Peyer's patch (tissue), 4 donors: Measurements from ENCODE around the gene TNFRSF21. TPM values are rescaled to one million over a fixed set of nuclear protein-coding genes. Genes with fewer than 3 reads are reported as not detected.

ENCODE experiments used
- DNase-seq, 3 donors: peaks; one replicate each; pipeline ENCODE4 v3.0.0-alpha.2; 2017 to 2019
- H3K27ac ChIP-seq, 4 donors: fragments of 200-600 bp; sonication (generic); one replicate each; pipeline ENCODE4 v1.5.1; 2016 to 2019
- H3K27me3 ChIP-seq, 2 donors: fragments of 200-600 bp; sonication (generic); one replicate each; pipeline ENCODE4 v1.5.1; 2019
- H3K36me3 ChIP-seq, 3 donors: fragments of 200-600 bp; sonication (generic); one replicate each; pipeline ENCODE4 v1.5.1; 2016 to 2019
- H3K4me1 ChIP-seq, 4 donors: fragments of 200-600 bp; sonication (generic); one replicate each; pipeline ENCODE4 v1.5.1; 2016 to 2019
- H3K4me3 ChIP-seq, 4 donors: fragments of 200-600 bp; sonication (generic); 1 replicate in 3 of 4; 2 replicates in 1 of 4; pipeline ENCODE4 v1.5.1; 2016 to 2019; ENCODE audit warnings: mild to moderate bottlenecking in 1 of 4
- H3K9me3 ChIP-seq, 4 donors: fragments of 200-600 bp; sonication (generic); one replicate each; pipeline ENCODE4 v1.5.1; 2016 to 2019; ENCODE audit warnings: mild to moderate bottlenecking in 1 of 4
- POLR2A ChIP-seq, 2 donors: fragments of 450-650 bp; IDR thresholded peaks; one replicate each; pipeline ENCODE4 v1.5.1; 2017; ENCODE audit warnings: antibody characterized with exemption in 2 of 2, mild to moderate bottlenecking in 2 of 2, moderate library complexity in 2 of 2
- total RNA-seq, 4 donors: library from RNA; depleted of rRNA; stranded (reverse); fragments of >200 nt; gene quantifications; one replicate each; pipeline ENCODE4 v1.1.0, GENCODE V29; 2016
- TF ChIP-seq, protein P1 (sequence below), 6 experiments: fragments of 450-650 bp in 4 of 6; fragments of 200-600 bp in 2 of 6; sonication (generic) in 1 of 6; IDR thresholded peaks; one replicate each; pipeline ENCODE4 v1.5.1; 2017 to 2019; ENCODE audit warnings: antibody characterized with exemption in 6 of 6, mild to moderate bottlenecking in 3 of 6, moderate library complexity in 1 of 6

The TNFRSF21 gene
- total RNA-seq, 4 donors from 2014 or later, result 9.1 to 53.4 (median 46.1) TPM

DNA sequence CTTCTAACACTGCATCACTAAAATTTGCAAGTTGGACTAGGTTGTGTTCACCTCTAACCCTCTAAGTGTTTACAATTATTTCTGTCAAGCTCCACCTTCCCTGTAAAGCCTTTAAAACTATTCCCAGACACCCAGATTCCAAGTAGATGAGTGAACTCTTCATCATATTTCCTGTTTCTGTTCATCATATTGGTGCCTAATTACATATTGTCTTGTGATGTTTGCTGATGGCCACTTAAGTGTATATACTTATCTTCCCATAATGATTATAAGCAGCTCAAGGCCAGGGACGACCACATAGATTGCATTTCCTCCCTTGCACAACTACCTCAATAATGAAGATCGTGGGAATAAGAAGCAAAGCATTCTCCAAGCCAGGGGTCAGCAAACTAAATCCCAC lies 16.8 kb downstream of the TNFRSF21 start:
- no peaks in the 10 kb centered on the region for H3K27me3 ChIP-seq
- no peaks in the 10 kb centered on the region for H3K4me1 ChIP-seq
- H3K36me3 ChIP-seq, result no peaks in the 10 kb centered on the region
- H3K4me3 ChIP-seq, result no peak overlapping the region
- H3K27ac ChIP-seq, result no peak overlapping the region
- no peaks in the 10 kb centered on the region for H3K9me3 ChIP-seq
- TF ChIP-seq, protein P1, sequence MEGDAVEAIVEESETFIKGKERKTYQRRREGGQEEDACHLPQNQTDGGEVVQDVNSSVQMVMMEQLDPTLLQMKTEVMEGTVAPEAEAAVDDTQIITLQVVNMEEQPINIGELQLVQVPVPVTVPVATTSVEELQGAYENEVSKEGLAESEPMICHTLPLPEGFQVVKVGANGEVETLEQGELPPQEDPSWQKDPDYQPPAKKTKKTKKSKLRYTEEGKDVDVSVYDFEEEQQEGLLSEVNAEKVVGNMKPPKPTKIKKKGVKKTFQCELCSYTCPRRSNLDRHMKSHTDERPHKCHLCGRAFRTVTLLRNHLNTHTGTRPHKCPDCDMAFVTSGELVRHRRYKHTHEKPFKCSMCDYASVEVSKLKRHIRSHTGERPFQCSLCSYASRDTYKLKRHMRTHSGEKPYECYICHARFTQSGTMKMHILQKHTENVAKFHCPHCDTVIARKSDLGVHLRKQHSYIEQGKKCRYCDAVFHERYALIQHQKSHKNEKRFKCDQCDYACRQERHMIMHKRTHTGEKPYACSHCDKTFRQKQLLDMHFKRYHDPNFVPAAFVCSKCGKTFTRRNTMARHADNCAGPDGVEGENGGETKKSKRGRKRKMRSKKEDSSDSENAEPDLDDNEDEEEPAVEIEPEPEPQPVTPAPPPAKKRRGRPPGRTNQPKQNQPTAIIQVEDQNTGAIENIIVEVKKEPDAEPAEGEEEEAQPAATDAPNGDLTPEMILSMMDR (IDR thresholded peaks at IDR 0.05), result no peak
- TF ChIP-seq POLR2A (IDR thresholded peaks at IDR 0.05), result no peak
- DNase-seq, result no peak

DNA sequence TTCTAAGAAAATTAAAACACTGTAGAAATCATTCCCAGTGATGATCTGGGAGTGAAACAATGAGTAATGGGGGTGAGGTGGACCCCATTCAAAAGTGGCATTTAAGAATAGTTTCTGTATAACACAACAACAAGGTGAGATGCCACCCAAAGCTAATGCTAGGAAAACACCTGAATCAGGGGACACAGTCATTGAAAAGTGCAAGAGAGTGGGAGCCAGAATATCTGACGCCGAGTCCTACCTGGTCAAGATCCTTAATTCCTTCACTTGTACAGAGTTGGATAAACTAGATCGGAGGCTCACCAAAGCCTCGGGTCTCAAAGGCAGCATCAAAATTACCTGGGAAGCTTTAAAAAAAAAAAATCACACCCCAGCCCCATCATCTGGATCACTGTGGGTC lies 17.7 kb downstream of the TNFRSF21 start:
- Histone ChIP-seq H3K4me1 (no peaks in the 10 kb centered on the region), H3K4me3 (no peak overlapping the region), H3K27ac (no peak overlapping the region), H3K9me3 (no peaks in the 10 kb centered on the region), H3K36me3 (no peaks in the 10 kb centered on the region), H3K27me3 (no peaks in the 10 kb centered on the region)
- no peak for DNase-seq
- TF ChIP-seq, protein P1 (IDR thresholded peaks at IDR 0.05), result no peak
- no peak for TF ChIP-seq POLR2A (IDR thresholded peaks at IDR 0.05)

DNA sequence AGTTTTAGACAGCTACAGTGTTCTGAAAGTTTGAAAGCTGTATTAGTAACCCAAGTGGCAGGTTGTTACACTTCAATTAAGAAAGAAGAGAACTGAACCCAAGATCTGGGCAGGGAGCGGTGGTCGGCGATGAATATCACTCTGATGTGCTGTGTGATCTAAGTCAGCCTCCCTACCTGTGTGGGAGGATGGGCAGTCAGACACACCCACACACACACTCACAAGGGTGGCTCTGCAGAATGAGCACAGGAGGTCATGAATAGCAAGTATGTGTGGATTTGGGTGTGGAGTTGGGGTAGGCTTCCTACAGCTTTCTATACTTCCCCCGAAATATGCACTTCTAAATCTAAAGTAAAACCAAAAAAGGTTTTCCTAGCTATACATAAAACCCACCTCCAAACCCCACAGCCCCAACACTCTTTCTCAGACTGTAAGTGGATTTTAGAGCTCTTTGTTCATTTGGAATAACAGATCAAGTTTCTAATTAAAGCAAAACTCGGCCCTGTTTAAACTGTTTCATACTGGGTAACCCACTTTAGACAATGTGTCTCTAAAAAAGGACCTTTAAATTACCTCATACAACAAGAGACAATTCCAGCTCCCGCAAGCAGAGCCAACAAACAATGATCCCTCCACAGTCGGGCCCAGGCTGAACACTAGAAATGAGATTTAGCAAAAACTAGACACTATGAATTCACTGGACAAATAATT lies 19.4 kb downstream of the TNFRSF21 start:
- H3K4me1 ChIP-seq, result no peaks in the 10 kb centered on the region
- no peak for DNase-seq
- no peaks in the 10 kb centered on the region for H3K9me3 ChIP-seq
- H3K27ac ChIP-seq, result no peak overlapping the region
- no peaks in the 10 kb centered on the region for H3K27me3 ChIP-seq
- H3K4me3 ChIP-seq, result no peak overlapping the region
- TF ChIP-seq, protein P1 (IDR thresholded peaks at IDR 0.05), result no peak
- TF ChIP-seq POLR2A (IDR thresholded peaks at IDR 0.05), result no peak
- H3K36me3 ChIP-seq, result peaks cover 0 to 11% (median 0%) of the 10 kb centered on the region in 3 donors

DNA sequence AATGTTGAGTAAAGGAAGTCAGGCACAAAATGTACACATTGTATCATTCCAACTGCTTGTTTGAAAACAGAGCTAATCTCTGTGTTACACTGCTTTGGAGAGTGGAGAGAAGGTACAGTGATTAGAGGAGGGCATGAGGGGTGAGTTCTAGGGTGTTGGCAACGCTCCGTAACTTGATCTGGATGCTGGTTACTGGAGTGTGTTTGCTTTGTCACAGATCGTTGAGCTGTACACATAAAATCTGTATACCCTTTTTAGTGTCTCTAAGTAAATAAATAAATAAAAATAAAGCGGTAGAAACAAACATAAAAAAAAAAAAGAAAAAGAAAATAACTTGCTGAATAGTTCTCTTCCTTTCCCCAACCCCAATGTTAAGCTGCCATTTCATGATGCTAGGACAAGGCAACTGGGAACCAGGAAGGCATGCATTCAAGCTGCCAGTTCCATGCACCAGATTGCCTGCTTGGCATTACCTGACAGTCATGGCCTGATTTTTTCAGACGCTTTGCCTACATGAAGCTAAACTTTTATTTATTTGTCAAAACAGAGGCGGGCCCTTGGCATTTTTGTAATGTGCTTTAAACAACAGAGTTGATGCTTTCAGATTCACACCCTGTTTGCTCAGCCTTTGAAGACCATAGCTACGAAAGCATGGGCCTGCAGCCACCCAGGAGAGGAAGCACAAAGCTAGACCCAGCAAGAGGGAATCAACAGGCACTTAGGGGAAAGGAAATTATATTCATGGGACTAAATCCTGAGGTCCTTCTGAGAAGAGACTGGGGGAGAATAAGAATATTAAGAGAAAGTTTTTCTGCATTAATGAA lies 21.2 kb downstream of the TNFRSF21 start:
- Histone ChIP-seq H3K4me1 (no peaks in the 10 kb centered on the region), H3K27me3 (no peaks in the 10 kb centered on the region), H3K36me3 (peaks cover 0 to 29% (median 0%) of the 10 kb centered on the region in 3 donors), H3K4me3 (no peak overlapping the region), H3K9me3 (no peaks in the 10 kb centered on the region), H3K27ac (no peak overlapping the region)
- TF ChIP-seq, protein P1 (IDR thresholded peaks at IDR 0.05), result no peak
- no peak for TF ChIP-seq POLR2A (IDR thresholded peaks at IDR 0.05)
- DNase-seq, result no peak

DNA sequence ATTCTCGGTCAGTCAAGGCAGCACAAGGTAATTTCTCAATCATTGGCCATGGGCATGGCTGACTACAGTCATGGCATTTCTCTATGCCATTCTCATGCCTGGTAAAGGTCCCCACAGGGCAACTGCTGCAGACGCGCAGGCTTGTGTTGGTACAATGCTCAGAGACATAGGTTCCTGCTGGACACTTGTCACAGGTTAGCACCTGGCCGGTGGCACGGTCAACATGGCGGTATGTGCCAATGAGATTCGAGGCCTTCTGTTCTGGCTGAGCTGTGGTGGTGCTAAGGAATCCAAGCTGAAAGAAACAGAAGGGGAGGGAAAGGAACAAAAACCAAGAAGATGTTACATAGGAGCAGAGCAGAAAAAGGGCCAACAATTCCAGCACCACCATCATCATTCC lies 23.4 kb downstream of the TNFRSF21 start:
- Histone ChIP-seq H3K27ac (no peak overlapping the region), H3K36me3 (peaks cover 0 to 33% (median 0%) of the 10 kb centered on the region in 3 donors), H3K4me3 (no peak overlapping the region), H3K27me3 (no peaks in the 10 kb centered on the region), H3K4me1 (no peaks in the 10 kb centered on the region), H3K9me3 (no peaks in the 10 kb centered on the region)
- no peak for DNase-seq
- no peak for TF ChIP-seq POLR2A (IDR thresholded peaks at IDR 0.05)
- TF ChIP-seq, protein P1 (IDR thresholded peaks at IDR 0.05), result no peak
